Frontal cortex (tissue), 4 donors: ENCODE measurements around the gene SLFNL1. TPM values are rescaled to one million over a fixed set of nuclear protein-coding genes. Genes with fewer than 3 reads are reported as not detected.

Experiments
- DNase-seq, 2 donors: peaks; one replicate each; pipeline ENCODE4 v3.0.0; 2012; ENCODE audit warnings: low spot score in 2 of 2
- FAIRE-seq: peaks from 2 replicates; lab custom pipeline; 2012; peaks lifted over from hg19 to GRCh38; lab: Jason Lieb, UNC
- total RNA-seq: library from RNA; depleted of rRNA; stranded (reverse); fragments of >200 nt; gene quantifications from one replicate; pipeline ENCODE4 v1.2.3, GENCODE V29; 2014
- donor health status: control.
- donor health status: control.
- donor health status: control.

Gene SLFNL1
- total RNA-seq, 1 donor from 2014 or later = 0.82 TPM

- FAIRE-seq (no peak), DNase-seq (no peak)
Measured at GRCh38 chr1:40971966-40972365, 49.6 kb downstream of the SLFNL1 start.

GRCh38 chr1:40969445-40969844 is 52.1 kb downstream of the SLFNL1 start:
- no peak for FAIRE-seq
- DNase-seq = no peak

- DNase-seq (no peak), FAIRE-seq (no peak)
Measured at GRCh38 chr1:40966417-40966816, 55.1 kb downstream of the SLFNL1 start.

Other genes with a start within 250 kb of the SLFNL1 start
- gene KCNQ4, start 237.9 kb downstream of the SLFNL1 start, total RNA-seq = 1.2 TPM
- under 0.01 TPM for gene CITED4, start 159.4 kb downstream of the SLFNL1 start, total RNA-seq
- 14.7 TPM for gene CTPS1, start 42.0 kb downstream of the SLFNL1 start, total RNA-seq
- 29.8 TPM for gene SCMH1, start 220.6 kb upstream of the SLFNL1 start, total RNA-seq